GM19455 (cell line): ENCODE measurements around the gene VDR.

ENCODE experiments used
- ATAC-seq: cut with Tn5 transposase; IDR thresholded peaks from one replicate; pipeline ENCODE4 v1.9.1; 2021; ENCODE audit not compliant: unreplicated experiment

The VDR gene

GRCh38 chr12:47894652-47895051 lies 10.1 kb downstream of the VDR start:
- ATAC-seq: no peak

- ATAC-seq: no peak
Observed at GRCh38 chr12:47894068-47894467, 10.7 kb downstream of the VDR start.

- ATAC-seq: no peak
Observed at GRCh38 chr12:47892819-47893218, 12.0 kb downstream of the VDR start.

GRCh38 chr12:47891356-47891755 lies 13.4 kb downstream of the VDR start:
- ATAC-seq: no peak

GRCh38 chr12:47889040-47889439 lies 15.8 kb downstream of the VDR start:
- no peak for ATAC-seq

DNA sequence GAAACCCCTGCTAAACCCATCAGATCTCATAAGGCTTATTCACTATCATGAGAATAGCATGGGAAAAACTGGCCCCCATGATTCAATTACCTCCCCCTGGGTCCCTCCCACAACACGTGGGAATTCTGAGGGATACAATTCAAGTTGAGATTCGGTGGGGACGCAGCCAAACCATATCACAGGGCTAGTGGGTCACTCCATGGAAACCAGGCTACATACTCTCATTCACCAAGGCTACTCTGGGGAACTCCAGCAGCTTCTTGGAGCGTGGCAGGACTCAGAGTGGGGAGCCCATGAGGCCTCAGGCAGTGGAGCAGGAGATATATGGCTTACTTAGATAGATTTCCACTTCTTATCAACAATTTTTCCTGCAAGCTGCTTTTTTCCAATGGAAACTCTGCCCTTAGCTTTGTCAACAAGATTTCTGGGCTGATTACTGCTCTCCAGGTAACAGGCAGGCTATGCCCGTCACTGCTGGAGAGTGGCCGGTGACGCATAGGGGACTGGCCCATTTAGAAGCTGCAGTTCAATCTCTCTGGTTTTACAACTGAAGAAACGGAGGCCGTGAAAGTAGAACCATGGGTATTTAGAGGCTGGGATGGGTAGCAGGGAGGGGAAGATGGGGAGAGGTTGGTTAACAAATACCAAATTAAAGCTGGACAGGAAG lies 16.5 kb downstream of the VDR start:
- ATAC-seq: no peak

GRCh38 chr12:47887529-47887928 lies 17.3 kb downstream of the VDR start:
- no peak for ATAC-seq

DNA sequence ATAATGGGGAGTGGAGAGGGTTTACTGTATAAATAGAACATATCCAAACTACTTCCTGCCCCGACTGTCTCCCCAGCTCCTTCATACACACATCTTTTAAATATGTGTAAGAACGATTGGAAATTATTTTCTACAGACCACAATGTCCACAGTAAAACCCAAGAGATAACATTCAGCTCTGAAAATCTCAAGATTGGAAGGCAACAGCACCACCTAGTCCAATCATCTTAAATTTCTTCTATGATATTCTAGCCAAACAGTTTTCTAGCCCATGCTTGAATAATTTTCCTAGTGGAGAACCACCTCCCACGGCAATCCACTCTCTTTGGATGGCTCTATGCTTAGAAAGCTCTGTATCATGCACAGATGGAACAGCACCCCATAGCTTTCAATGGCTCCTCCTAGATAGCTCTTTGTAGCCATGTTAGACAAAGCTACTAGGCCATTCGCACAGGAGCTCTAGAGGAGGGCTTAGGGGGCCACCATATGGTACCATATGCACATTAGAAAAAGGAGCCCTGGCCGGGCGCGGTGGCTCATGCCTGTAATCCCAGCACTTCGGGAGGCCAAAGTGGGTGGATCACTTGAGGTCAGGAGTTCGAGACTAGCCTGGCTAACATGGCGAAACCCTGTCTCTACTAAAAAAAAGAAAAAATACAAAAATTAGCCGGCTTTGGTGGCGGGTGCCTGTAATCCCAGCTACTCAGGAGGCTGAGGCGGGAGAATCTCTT lies 18.1 kb downstream of the VDR start:
- no peak for ATAC-seq

- no peak for ATAC-seq
Observed at GRCh38 chr12:47885566-47885965, 19.2 kb downstream of the VDR start.

- peak; percentile 37 for ATAC-seq
Observed at GRCh38 chr12:47885012-47885501, 19.7 kb downstream of the VDR start.

DNA sequence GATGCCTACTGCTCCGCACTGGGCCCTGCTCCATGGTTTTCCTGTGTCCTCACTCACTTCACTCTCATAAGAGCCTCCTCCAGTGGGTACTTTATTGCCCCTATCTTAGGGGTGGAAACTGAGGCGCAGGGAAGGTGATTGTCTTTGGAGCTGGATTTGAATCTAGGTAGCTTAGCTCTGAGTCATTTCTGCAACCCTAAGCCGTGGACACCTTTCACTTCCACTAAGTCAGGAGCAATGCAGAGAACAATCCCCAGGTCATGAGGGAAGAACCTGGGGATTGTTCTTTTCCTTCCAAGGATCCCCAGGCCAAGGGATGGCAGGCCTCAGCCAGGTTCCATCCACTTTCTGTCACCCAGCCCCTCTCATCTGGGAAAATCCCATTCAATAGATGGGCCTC lies 20.3 kb downstream of the VDR start:
- no peak for ATAC-seq

- no peak for ATAC-seq
Observed at GRCh38 chr12:47883663-47884195, 21.1 kb downstream of the VDR start.

- ATAC-seq: peak; percentile 84
Observed at GRCh38 chr12:47882781-47883546, 21.8 kb downstream of the VDR start.

DNA sequence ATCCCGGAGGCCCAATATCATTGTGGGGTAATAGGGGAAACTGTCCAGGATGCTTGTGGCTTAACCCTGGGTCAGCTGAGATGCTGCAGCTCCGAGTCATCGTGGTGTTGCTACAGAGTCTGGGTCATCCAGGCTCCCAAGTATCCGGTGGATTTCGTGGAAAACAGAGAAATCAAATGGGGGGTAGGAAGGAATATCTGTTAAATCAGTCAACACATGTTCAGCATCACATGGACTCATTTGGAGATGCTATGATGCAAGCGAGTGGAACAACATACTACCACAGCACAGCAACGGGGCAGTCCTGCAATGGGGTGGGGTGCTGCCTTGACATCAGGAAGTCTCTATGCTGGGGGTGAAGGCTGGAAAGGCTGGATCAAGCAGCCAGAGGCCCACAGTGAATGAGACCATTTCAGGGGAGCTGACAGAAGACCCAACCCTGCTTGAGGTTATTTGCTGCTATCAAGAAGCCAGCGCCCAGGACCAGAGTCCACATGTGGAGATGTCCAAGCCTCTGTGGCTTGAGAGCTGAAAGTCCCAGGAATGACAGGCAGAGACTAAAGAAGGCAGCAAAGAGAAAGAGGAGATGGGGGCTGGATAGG lies 22.9 kb downstream of the VDR start:
- ATAC-seq: no peak

DNA sequence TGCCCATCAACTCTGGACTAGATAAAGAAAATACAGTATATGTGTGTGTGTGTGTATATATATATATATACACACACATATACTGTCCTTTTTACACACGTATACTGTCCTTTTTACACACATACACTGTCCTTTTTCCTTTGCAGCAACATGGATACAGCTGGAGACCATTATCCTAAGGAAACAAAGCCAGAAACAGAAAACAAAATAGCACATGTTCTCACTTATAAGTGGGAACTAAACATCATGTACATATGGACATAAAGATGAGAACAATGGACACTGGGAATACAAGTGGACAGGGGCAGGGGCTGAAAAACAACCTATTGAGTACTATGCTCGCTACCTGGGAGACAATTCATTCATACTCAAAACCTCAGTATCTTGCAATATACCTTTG lies 23.7 kb downstream of the VDR start:
- ATAC-seq: no peak

DNA sequence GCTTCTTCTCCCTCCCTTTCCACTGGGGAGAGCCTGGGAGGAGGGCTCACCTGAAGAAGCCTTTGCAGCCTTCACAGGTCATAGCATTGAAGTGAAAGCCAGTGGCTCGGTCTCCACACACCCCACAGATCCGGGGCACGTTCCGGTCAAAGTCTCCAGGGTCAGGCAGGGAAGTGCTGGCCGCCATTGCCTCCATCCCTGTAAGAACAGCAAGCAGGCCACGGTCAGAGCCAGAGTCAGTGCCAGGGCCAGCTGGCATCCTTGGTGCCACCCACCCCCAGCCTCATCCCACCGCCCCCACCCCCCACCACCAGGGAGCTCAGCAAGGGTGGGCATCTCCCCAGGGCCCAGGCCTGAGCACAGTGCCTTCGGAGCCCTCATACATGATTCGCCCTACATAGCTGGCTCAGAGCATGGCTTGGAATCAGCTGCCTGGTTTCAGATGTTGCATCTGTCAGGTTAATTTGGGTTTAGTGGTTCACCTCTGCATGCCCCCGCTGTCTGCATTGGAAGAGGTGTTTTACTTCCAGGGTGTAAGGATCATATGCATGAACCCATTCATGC lies 25.8 kb downstream of the VDR start:
- ATAC-seq: no peak

DNA sequence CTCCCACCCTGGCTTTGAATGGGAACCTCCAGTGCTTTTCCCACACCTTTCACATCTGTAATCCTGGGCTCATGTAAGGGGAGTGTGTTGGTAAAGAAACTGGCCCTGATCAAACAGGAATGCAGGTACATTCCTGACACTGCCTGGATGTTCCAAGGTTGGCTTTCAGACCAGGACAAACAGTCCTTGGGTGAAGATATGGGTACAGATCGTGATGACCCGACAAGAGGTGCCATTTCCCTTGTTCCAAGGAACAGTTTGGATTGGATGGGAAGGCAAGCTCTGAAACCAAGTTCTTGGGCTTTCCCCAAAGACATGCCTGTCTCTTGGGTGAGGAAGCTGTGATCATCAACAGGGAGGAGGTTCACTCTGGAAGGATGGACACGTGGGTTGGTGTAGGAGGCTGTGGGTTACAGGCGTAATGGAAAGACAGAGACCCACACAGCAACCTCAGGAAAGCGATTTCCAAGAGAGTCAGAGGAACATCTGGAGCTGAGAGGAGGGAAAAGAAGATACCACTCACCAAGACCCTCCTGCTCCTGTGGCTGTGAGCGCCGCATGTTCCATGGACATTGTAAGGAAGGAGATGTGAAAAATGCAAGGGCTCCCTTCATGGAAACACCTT lies 26.4 kb downstream of the VDR start:
- no peak for ATAC-seq

GRCh38 chr12:47877081-47877480 lies 27.7 kb downstream of the VDR start:
- no peak for ATAC-seq

DNA sequence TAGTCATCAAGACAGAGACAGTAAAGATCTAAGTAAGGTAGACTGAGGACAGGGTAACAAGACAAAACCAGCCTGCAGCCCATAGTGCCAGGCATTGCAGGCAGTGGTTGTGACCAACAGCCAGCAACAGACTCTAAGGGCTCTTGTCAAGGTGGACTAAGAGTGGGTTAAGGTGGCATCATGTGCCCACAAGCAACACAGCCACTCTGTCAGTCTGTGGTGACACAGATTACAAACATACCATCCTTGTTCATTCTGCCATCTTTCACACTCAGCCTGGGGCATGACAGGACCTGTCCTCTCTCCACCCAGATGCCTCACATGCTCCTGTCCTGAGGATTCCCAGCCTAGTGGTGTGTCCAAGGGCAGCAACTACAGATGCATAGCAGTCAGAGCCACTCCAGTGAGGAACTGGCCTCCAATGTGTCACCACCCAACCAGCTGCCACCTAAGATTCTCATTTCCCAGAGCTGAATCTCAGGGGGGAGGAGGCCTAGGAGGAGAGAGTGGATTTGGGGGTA lies 28.3 kb downstream of the VDR start:
- ATAC-seq: no peak

DNA sequence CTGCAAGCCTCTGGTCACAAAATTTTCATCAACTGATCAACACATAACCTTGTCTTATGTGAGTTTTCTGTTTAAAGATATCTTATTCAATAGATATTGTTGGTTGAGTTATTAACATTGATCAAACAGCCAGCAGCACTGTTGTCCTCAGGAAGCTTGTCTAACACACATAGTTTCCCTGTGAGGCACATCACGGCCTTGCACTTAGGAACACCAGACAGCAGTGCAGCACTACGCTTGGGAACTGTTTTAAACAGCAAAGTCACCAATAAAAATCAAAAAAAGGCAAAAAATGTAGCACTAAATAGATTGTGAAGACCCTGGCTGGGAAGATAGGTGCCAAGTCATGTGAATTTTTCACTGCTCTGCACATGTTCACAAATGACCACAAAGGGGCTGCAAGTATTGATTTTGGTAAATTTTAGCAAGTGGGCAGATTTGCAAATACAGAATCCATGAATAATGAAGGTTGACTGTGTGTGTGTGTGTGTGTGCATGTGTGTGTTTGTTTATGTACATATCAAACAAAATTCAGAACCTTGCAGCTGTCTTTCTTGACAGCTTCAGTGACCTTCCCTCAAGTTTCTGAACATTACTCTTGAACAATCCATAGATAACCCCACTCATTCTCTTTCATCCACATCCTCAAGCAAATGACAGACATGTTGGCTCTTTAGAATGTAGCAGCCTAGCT lies 28.9 kb downstream of the VDR start:
- ATAC-seq: no peak
